HG03095 (cell line): Measurements from ENCODE around the gene CILP2.

Source experiments
- ATAC-seq: cut with Tn5 transposase; IDR thresholded peaks from one replicate; pipeline ENCODE4 v1.9.1; 2021; ENCODE audit warnings: moderate library complexity; ENCODE audit not compliant: unreplicated experiment

Gene CILP2

DNA sequence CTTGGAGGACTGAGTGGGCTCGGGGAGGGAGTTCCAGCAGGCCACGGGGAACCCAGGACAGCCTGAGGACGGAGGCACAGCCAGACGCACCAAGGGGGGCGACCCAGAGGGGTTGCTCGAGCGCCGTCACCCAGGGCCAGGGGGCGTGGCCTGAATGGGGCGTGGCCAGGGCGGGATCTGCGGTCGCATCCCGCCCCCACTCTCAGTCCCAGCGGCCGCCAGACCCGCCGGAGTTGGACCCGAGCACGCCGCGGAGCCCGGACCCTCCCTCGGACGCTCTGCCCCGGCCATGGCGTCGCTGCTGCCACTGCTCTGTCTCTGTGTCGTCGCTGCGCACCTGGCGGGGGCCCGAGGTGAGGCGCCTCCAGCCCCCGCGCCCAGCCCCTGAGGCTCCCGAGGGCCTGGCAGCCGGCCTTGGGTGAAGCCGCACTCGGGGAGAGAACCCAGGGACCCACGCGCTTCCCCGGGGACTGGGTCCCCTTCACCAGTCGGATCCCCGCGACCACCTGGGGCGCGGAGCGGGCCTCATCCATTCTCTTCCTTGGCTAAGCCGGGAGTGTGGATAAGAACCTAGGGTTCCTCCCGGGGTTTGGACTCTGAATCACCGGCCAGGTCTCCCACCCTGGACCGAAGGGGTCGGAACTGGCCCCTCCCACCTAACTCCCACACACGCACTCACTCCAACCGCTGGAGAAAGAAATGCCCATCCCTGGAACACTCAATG is at the start of gene CILP2:
CILP2 (plus strand) TSS at position 205 of the 724 bp plus-strand sequence; CDS start at position 290, 85 bp downstream.
- ATAC-seq: no peak

DNA sequence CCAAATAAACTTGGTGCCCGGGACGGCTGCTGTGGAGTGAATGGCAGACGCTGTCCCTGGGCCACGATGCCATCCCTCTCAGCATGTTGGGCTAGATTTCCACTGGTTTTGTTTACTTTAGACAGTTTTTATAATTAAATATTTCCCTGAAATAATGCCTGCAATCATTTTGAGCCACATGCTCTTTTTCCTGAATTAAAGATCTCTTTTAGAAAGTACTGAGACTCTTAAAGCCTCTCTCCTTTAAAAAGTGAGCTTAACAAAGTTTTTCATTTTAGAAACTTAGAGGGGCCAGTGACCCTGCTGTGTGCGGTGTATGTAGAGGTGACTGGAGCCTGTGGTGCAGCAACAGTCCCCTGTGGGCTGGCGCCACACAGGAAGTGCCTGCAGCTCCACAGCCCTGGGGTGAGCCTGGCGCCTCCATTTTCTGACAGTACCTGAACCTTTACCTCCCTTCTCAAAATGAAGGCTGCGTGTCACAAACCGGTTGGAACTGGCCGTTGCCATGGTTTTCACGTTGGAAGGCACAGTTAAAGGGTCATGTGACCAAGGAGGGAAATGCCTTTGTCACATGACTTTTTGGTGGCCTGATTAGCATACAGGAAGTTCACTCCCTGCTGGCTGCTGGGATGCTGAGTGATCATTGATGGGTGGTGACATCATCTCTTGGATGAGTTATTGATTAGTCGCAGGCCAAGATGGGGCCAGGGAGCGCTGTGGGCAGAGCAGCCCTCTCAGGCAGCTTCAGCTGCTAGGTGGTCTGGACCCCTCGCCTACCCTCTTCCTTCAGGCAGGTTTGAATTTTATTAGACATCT is 49.0 kb upstream of the CILP2 start:
- ATAC-seq: peak; percentile 48

DNA sequence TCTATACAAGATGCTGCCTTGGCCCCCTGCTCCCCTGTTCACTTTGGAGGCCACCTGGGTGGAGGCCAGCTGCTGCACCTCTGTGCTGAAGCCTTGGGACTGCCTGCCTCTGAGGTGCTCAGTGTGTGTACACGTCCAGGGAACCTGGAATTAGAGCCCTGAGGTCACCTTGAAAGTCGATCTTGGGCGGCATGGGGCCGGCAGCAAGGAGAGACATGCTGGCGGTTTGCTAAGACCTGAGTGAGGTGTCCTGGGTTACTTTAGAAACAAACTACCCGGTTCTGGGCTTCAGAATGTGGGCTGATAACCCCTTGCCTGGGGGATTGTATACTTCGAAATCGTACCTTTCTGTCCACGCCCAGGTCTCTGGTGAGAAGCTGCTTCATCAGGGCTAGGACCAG is 48.3 kb upstream of the CILP2 start:
- no peak for ATAC-seq

GRCh38 chr19:19490214-19490968 is 47.7 kb upstream of the CILP2 start:
- ATAC-seq: no peak

GRCh38 chr19:19491321-19492025 is 46.6 kb upstream of the CILP2 start:
- ATAC-seq: no peak

DNA sequence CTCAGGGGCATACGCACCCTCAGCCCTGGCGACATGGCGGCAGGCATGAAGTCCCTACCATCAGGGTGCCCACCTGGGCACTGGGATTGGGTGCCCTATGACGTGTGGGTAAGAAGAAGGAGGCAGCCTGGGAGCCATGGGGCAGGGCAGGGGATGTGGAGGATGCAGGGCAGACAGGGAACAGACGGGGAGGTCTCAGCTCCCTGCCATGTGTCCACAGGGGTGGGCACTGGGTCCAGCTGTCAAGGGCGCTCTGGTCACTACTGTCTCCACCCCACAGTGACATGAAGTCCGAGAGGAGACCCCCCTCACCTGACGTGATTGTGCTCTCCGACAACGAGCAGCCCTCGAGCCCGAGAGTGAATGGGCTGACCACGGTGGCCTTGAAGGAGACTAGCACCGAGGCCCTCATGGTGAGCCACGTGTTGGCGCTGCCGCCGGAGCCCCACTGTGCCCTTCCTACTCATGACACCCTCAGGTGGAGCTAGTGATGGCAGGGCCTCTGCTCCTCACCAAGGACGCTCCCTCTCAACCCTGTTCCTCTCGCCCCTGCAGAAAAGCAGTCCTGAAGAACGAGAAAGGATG is 45.9 kb upstream of the CILP2 start:
- no peak for ATAC-seq

DNA sequence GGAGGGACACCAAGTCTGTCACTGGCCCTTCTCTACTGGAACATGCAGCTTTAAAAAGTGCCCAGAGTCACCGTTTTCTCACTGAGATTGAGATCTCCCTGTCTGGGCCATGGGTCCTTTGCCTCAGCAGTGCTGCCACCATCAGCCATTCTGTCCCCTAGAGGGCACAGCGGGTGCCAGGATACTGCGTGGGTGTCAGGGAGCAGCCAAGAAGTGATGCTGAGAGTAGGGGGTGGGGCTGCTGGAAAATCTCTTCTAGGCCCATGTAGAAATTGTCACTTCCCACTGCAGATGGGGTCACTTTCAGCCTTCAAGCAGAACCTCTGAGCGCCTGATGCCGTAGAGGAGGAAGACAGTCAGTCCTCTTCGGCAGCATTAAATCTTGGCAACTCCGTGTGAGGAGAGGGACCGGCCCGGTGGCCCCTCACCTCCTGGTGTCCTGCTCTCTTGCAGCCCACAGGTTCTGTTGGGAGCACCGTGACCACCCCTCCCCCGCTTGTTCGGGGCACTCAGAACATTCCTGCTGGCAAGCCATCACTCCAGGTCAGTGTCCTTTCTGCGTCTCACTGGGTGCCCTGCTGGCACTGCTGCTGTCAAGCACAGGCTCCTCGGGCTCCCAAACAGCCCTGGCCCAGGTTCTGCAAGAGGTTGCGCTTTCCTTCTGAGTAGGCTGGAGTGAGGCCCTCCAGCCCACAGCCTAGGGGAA is 44.1 kb upstream of the CILP2 start:
- no peak for ATAC-seq

- ATAC-seq: no peak
Observed at GRCh38 chr19:19495614-19496603, 42.2 kb upstream of the CILP2 start.

DNA sequence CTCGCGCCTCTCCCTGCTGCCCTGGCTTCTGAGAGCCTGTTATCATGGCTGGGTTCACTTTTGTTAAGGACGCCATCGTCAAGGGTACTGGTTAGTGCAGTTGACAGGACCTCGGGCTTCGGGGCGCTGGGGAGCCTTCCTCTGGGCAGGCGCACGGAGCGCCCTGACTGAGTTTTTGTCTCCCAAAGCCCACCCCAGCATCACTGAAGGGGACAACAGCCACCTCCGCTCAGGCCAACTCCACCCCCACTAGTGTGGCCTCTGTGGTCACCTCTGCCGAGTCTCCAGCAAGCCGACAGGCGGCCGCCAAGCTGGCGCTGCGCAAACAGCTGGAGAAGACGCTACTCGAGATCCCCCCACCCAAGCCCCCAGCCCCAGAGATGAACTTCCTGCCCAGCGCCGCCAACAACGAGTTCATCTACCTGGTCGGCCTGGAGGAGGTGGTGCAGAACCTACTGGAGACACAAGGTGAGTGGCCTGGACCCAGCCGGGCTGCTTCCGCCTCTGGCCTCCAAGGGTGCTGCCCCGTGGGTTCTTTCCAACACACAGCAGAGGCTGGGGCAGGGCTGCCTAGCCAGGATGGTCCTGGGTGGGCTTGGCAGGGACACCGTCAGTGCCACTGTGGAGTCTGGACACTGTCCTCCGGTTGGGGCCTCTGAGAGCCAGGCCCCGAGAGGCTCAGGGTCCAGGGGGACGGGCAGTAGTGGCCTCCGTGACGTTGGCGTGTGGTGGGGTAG is 39.6 kb upstream of the CILP2 start:
- no peak for ATAC-seq

- no peak for ATAC-seq
Observed at GRCh38 chr19:19499272-19499995, 38.6 kb upstream of the CILP2 start.

GRCh38 chr19:19500975-19501644 is 37.0 kb upstream of the CILP2 start:
- no peak for ATAC-seq

DNA sequence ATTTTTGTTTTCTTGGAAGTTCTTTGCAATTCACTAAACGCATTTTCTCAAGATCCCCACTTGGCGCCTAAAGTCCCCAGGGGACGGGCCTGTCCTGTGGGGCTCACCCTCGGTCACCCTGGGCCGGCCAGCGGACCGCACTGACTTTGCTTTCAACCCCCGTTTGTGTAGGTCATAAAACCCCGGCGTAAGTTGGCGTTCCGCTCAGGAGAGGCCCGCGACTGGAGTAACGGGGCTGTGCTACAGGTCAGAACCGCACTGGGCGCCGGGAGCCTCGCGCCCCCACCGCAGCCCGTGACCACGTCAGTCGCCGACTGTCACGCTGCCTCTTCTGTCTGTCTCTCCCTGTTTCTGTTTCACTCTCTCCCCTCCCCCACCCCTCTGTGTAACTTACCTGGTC is 36.3 kb upstream of the CILP2 start:
- ATAC-seq: no peak

GRCh38 chr19:19502281-19502680 is 35.8 kb upstream of the CILP2 start:
- no peak for ATAC-seq

DNA sequence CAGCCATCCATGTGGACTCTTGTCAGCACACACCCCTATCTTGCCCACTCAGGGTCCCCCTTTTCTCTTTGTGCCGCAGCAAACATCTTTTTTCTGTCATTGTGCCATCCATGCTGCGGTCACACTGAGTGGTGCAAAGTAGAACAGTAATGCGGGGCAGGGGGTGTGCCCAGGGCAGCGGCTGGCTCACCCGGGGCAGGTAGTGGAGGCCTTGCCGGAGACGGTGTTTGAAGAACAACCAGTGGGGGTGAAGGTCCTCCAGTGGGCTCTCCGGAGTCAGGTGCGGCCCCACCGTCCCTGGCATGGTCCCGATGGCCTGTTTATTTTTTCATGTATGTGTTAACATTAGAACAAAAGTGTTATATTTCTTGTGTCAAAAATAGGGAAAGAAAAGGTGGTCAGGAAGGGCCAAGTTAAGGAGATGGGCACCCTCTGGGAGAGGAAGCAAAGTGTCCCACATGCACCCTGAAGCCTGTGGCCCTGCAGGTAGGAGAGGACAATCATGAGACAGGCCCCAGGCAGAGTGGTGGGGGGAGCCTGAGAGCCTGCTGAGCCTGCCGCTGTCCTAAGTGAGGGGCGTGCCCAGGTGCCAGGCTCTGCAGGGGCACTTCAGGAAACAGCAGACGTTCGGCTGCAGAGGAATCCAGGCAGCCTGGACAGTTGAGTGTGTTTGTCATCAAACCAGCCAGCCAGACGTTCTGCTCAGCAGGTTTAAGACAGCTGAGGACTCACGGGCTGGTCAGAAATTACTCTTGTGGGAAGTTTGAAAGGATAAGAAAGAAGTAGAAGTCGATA is 35.1 kb upstream of the CILP2 start:
- no peak for ATAC-seq

DNA sequence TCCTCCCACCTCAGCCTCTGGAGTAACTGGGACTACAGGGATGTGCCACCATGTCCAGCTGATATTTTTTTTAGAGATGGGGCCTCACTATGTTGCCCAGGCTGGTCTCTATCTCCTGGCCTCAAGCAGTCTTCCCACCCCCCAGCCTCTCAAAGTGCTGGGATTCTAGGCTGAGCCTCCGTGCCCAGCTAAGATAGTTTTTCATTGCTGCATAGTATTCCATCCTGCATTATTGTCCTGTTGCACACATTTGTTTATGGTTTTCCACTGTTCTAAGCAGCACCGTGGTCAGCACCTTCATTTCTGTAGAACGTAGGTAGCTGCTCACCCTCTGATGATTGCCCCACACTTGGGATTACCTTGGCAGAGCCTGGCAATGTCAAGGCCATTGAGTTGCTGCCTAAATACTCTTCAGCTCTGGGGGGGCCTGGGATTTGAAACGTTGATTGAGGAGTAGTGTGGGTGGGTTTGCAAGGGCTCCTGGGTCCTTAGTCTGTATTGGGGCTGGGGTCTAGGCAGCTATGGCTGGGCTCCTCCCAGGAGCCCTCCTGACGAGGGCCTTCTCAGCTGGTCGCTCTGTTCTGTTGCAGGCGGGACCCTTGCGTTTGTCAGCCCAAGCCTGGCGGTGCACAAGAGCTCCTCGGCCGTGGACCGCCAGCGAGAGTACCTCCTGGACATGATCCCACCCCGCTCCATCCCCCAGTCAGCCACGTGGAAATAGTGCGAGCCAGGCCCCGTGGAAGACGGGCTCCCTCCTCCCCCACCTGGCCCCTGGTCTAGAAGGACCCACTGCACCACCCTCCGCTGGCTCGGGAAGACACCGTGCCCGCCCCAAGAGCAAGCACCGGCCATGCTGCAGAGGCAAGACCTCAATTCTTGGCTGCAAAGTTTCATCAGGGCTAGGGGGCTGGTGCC is 33.1 kb upstream of the CILP2 start:
- no peak for ATAC-seq
